HG03139 (cell line): ENCODE measurements around the gene TNRC6B.
"Not testable (repeated sequence)": the region's sequence is repeated elsewhere in the genome, so short reads cannot be mapped to it uniquely, and the experiment has no call there.

Source experiments
- ATAC-seq: cut with Tn5 transposase; IDR thresholded peaks from one replicate; pipeline ENCODE4 v1.9.1; 2021; ENCODE audit not compliant: unreplicated experiment

Gene TNRC6B

GRCh38 chr22:40276996-40277823, 99.5 kb downstream of the TNRC6B start:
- no peak for ATAC-seq

- ATAC-seq, result no peak
These were observed 101.3 kb downstream of the TNRC6B start for GRCh38 chr22:40279017-40279416.

GRCh38 chr22:40281717-40282116, 104.0 kb downstream of the TNRC6B start:
- ATAC-seq, result no peak

GRCh38 chr22:40285513-40285912, 107.8 kb downstream of the TNRC6B start:
- no peak for ATAC-seq

GRCh38 chr22:40289991-40290459, 112.3 kb downstream of the TNRC6B start:
- no peak for ATAC-seq

GRCh38 chr22:40290516-40290915, 112.8 kb downstream of the TNRC6B start:
- ATAC-seq, result no peak

- ATAC-seq, result no peak
These were observed 117.0 kb downstream of the TNRC6B start for GRCh38 chr22:40294696-40295095.

GRCh38 chr22:40300316-40300715, 122.6 kb downstream of the TNRC6B start:
- no peak for ATAC-seq

- ATAC-seq, result peak; percentile 70
These were observed 123.4 kb downstream of the TNRC6B start for GRCh38 chr22:40300884-40301672.

GRCh38 chr22:40302149-40302548, 124.4 kb downstream of the TNRC6B start:
- no peak for ATAC-seq

GRCh38 chr22:40305625-40306024, 127.9 kb downstream of the TNRC6B start:
- no peak for ATAC-seq

GRCh38 chr22:40308999-40309573, 131.4 kb downstream of the TNRC6B start:
- ATAC-seq, result no peak

- ATAC-seq, result no peak
These were observed 131.9 kb downstream of the TNRC6B start for GRCh38 chr22:40309631-40310030.

GRCh38 chr22:40310081-40310767, 132.5 kb downstream of the TNRC6B start:
- ATAC-seq, result no peak

- no peak for ATAC-seq
These were observed 133.0 kb downstream of the TNRC6B start for GRCh38 chr22:40310768-40311120.

- ATAC-seq, result not testable (repeated sequence)
These were observed 133.9 kb downstream of the TNRC6B start for GRCh38 chr22:40311646-40312045.

- ATAC-seq, result no peak
These were observed 134.3 kb downstream of the TNRC6B start for GRCh38 chr22:40312050-40312449.

- ATAC-seq, result no peak
These were observed 135.3 kb downstream of the TNRC6B start for GRCh38 chr22:40313007-40313406.

GRCh38 chr22:40314041-40314440, 136.3 kb downstream of the TNRC6B start:
- no peak for ATAC-seq

GRCh38 chr22:40320687-40321086, 143.0 kb downstream of the TNRC6B start:
- ATAC-seq, result no peak

GRCh38 chr22:40322021-40322420, 144.3 kb downstream of the TNRC6B start:
- ATAC-seq, result no peak
